HG03066 (cell line): ENCODE measurements around the gene ATP2A3.

ENCODE experiments used
- ATAC-seq: cut with Tn5 transposase; IDR thresholded peaks from one replicate; pipeline ENCODE4 v1.9.1; 2021; ENCODE audit warnings: low read depth; ENCODE audit not compliant: unreplicated experiment

Gene ATP2A3

DNA sequence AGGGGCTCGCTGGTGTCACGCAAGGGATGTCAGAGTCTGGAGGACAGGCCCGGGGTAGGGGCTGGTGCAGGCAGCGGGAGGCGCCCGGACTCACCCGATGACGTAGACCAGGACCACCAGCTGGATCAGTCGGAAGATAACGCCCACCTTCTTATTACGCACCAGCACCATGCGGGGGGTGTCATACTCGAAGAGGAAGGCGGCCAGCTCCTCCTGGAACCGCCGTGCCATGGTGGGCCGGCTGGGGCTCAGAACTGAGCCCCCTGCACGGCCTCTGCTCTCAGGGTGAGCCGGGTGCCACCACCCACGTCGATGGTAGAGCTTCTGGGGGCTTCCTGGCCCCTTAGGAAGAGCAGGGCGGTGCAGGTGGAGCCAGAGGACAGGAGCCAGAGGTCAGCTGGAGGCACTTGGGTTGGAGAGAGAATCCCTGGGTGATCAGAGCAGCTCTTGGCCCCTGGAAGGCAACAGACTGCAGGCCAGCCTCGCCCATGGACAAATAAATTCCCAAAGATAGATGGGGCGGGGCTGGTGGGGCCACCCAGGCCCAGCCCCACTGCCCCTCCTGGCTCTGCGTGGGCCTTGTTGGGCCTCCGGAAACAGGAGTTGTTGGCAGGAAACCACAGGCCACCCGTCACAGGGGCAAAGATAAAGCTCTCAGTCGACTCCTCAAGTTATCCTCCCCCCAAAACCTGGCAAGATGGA is 48.1 kb downstream of the ATP2A3 start, which contains the start of gene P2RX1:
TSS of gene P2RX1 (minus strand) at position 471 of the 702 bp plus-strand sequence. CDS start at position 231, 240 bp downstream.
- ATAC-seq, result no peak

DNA sequence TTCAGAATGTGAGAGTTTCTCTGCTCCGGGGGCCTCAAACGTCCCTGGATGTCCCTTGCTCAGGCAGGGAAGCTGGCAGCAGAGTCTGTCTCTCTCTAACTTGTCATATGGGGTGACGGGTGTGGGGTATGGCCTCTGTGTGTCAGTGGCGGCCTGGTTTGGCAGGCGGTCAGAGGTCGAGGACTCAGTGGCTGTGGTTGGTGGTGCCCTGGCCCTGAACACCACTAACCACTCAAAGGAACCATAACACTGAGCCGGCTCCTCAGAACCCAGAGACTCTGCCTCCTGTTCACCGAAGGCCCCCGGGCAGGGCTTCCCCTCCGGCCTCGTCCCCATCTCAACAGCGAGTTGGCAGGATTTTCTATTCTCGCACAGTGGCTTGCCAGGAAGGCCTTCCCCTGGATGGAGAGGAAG is 48.6 kb downstream of the ATP2A3 start:
- no peak for ATAC-seq

DNA sequence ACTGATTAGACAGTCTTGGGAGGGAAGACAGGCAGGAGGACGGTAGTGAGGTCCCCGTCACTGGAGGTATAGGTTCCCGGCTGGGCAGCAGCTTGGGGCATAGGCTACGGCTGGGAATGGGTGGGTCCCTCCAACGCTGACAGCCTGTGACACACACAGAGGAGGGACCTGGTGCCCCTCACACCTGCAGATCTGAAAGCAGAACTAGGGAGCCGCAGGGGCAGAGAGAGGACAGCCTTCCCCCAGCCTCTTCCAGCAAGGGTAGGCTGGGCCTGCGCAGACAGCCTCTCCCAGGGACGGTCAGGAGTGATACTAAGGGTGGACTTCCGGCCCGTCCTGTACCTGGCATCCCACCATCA is 49.9 kb downstream of the ATP2A3 start:
- ATAC-seq, result peak; percentile 44

DNA sequence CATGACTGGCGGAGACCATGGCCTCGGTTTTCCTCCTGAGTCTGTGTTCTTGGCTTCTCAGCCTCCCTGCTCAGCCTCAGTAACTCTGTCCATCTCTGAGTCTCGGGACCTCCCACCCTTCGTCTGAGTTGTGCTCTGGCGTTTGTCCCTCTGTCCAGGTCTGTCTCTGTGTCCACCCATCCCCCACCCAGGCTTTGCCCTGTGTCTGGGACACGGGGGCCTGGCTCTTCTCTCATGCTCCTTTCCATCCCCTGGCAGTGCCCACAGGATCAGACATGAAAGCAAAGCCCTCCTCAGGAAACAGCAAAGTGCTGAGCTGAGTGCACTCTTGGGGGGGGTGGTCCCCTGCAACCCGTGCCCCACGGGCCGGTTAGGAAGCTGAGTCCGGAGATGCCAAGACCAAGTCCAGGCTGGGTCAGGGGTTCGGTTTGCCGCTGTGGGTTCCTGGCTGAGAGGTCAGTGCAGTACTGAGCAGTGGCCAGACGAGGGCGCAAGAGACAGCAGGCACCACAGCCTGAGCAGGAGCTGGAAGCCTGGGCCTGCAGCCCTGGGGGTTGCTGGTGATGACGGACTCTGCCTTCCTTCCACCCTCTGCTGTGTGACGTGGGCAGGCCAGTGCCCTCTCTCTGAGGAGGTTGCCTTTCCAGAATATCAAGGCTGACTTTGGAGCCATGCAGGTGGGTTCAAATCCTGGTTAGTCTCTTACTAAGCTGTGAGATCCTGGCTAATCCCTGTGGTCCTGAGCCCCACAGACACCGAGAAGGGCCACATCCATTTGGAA is 50.5 kb downstream of the ATP2A3 start:
- peak; percentile 41 for ATAC-seq

DNA sequence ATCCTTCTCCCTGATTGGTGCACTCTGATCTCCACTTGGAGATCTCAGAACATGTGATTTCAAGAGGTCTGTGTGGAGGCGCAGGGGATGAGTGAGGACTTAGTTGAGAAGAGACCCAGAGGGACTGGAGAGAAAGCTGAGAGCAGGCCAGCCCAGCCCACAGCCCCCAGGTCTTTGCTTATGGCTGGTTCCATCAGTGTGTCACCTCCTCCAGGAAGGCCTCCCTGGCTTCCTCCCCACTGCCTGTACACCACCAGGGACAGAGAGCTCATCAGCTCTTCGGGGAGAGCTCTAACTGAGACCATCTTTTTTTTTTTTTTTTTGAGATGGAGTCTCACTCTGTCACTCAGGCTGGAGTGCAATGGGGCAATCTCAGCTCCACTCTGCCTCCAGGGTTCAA is 51.4 kb downstream of the ATP2A3 start:
- ATAC-seq, result no peak

DNA sequence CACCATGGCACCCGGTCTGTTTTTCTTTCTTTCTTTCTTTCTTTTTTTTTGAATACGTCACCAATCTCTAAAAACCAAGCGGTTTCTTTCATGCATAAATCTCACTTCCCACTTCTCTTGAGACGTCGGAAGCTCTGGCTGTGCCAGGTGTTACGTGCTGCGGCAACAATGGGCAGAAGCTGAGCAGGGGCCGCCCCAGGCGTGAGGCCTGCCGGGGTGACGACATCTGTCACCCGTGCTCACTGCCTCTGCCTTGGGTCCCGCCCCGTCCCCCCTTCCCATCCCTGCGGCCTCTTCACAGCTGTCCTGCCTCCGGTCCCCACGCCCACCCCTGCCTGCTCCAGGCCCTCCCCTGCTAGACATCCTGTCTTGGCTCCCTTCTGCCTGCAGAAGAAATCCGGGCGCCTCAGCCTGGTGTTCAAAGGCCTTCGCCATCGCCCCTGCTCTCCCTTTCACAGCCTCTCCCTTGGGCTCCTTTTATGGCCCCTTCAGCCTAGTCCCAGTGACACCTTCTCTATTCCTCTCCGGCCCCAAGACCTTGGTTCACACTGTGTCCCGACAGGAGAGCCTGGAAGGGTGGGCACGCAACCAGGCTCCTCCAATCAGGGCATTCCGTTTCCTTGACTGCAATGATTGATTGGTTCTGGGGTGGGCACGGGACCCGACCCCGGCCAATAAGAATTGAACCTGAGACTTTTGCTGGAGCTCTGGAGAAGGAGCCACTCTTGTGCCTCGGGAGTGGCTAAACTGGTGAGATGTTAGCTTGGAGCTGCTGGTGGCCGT is 52.8 kb downstream of the ATP2A3 start:
- ATAC-seq, result peak; percentile 68

DNA sequence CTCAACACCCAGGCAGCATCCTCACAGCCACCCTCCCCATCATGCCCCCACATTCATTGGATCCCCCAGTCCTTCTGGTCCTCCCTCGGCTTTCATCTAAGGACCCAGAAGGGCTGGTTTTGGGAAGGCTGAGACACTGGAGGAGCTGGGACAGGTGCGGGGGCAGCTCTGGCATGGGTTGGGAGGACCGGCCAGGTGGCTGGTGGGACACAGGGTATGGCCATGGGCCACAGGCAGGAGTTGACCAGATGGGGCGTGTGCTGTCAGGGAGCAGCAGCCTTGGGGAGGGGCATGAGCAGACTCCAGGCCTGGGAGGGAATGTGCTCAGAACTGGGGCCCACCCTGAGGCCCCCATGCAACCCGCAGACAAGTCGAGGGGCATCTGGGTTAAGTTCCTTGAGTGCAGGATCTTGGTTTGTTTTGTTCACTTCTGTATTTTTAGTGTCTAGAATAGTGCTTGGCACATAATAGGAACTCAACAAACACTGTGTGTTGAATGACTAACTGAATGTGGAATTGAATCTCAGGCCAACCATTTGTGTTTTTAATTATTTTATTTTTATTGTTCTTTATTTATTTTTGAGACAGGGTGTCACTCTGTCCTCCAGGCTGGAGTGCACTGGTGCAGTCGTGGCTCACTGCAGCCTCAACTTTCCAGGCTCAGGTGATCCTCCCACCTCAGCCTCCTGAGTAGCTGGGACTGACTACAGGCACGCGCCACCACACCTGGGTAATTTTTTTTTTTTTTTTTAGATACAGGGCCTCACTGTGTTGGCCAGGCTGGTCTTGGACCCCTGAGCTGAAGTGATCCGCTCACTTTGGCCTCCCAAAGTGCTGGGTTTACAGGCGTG is 53.6 kb downstream of the ATP2A3 start:
- no peak for ATAC-seq

DNA sequence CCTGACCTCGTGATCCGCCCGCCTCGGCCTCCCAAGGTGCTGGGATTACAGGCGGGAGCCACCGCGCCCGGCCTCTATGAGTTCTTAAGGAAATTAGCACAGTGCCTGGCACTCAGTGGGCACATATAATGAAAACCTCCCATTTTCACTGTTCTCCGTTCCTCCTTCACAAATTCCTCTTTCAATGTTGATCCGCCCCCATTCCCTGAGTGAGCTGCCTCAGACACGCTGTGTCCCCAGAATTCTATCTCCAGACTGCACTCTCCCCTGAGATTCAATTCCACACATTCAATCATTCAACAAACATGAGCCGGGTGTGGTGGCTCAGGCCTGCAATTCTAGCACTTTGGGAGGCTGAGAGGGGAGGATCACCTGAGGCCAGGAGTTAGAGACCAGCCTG is 55.0 kb downstream of the ATP2A3 start:
- ATAC-seq, result no peak

DNA sequence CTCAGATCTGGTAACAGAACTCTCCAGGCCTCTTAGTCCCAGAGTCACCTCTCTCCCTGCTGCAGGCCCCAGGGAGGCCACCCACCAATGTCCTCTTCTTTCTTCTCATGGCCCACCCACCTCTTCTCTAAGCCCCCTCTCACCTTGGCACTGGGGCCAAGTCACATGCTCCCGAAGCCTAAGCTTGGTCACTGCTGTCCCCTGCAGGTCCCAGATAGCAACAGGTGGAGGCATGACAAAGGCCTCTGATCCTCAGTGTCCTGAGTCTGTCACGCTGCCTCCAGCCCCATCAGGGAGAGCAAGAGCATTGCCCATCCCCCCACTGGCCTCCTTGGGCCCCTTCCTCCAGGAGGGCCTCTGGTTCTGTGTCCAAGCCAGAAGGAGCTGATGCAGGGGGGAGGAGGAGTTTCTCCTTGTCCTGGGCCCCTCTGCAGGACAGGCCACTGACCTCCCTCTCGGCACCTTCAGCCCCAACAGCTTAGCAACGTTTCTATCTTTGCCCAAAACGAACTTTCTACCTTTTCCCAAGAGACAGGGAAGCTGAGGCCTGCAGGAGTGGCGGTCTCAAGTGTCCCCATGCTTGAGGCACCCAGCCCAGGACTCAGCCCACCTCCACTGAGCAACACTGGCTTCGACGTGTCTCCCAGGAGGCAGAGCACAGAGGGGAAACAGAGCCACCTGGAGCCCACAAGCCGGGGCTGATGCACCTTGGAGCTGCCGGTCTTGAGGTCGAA is 56.6 kb downstream of the ATP2A3 start:
- no peak for ATAC-seq

DNA sequence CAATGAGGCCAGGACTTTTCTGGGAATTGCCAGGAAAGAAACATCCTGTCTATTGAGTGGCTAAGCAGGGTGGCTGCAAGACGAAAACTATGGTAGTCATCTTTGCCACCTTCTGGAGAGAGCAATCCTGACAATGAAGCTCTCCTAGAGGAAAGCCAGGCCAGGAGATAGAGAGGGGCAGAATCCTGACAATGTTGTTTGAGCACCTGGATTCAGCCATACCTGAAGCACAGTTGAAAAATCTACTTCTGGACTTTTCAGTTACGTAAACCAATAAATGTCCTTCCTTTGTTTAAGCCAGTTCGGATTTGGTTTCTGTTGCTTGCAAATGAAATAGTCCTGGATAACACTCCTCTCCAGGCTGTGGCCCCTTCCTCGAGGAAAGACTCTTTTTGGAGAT is 57.4 kb downstream of the ATP2A3 start:
- ATAC-seq, result no peak

DNA sequence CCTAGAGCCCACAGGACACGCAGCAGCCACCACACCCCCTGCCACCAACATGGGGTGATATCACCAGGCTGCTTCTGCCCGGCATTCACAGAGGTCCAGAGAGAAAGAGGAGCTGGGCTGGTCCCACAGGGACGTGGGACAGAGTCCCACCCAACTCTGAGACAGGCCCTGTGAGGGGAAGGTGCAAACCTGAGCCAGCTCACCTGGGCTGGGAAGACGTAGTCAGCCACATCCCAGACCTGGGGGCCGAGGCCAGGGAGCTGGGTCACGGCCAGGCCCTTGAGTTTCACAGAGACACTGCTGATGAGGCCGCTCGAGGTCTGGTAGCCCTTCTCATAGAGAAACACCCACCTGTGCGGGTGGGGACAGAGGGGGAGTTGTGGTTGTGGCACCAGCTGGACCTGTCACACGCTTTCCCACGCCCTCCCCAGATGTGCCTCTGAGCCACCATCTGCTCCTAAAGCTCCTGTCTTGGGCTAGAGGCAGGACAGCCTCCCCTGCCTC is 59.2 kb downstream of the ATP2A3 start:
- ATAC-seq, result no peak

DNA sequence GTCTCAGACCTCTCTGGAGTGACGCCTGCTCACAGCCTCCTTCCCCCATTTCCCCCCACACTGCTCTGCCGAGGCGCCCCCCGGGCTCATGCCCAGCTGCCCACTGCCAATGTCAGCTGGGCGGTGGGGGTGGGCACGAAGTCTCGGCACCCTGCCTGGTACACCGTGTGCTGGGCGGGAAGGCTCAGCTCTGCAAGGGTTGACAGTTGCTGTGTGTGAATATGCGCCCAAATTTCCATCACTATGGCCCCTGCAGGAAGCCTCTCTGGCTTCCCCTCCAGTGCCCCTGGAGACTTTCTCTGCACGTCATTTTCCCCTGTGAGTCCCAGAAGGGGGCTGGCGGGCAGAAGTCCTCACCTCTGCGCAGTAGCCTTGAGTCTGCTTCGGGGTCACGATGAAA is 59.7 kb downstream of the ATP2A3 start:
- ATAC-seq, result no peak

DNA sequence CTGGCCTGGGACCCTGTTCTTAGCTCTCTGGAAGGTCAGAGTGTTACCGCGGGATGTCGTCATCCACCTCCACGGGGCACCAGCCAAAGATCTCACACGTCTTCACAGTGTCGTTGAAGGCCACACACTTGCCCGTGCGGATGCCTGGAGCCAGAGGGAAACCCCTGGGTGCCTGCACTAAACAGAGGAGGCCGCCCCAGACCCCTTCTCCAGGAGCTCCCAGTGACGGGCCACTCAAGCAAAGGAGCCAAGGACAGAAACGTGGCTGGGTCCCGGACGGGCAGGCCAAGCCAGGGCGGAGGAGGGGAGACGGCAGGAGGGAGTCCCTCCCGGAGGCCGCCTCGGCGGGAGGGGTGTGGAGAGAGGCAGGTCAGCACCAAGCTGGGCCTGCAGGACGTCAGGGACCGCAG is 60.4 kb downstream of the ATP2A3 start:
- ATAC-seq, result no peak

DNA sequence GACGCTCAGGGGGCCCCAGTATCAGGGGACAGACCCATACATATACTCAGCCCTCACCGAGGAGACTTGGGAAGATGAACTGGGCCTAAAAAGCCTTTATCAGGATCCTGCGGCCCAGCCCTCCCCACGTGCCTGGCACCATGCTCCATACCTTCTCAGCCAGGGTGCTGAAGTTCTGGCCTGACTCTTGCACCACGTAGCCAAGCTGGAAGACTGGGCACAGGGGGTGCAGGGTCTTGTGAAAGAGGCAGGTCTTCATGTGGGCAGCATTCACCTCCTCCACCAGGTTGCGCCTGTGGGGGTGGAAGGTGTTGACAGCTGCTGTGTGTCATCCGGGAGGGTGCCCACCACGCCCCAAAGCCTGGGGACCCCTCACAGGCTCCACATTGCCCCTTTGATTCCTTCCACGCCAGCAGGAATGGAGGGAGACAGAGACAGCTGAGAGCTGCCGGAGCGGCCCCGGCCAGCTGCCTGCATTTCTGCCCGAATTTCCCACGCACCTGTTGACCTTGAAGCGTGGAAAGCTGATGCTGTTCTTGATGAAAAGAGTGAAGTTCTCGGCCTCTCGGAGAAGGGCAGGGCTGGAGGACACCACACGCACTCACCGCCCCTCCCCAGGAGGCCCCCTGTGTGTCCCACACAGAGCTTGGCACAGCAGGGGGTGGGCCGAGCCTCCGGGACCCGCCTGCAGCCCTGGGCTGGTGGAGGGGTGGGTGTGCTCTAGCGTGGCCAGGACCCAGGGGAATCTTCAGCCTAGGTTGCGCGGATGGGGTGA is 61.0 kb downstream of the ATP2A3 start:
- ATAC-seq, result no peak

DNA sequence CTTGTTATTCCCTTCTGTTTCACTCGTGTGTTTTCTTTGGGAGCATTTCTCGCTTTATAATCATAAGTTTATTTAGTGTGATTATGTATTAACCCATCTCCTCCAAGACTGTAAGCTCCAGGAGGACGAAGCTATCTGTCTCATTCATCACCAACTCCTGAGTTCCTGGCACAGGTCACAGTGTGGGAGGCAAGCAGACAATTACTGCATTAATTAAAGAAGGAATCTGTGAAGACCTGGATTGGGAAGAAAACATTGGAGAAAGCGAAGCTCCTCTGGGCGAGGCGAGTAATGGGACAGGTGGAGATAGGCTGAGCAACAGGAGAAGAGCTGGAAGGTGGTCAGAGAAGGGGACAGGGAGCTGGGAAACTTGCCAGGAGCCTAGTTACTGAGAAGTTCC is 63.6 kb downstream of the ATP2A3 start:
- no peak for ATAC-seq

DNA sequence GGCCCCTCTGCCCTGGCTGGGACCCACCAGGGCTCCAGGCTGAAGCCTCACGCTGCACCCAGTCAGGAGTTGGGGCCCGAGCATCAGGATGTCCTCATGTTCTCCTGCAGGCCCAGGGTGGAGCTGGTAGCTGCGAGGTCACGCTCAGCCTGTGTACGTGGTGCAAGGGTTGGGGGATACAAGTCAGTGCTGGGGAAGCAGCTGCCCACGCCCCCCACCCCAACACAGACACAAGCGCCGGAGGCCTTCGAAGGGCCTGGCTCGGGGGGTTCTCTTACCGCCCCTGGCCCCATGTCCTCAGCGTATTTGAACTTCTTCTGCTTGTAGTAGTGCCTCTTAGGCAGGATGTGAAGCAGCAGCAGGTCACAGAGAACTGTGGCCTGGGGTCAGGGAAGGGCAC is 66.5 kb downstream of the ATP2A3 start:
- ATAC-seq, result no peak

DNA sequence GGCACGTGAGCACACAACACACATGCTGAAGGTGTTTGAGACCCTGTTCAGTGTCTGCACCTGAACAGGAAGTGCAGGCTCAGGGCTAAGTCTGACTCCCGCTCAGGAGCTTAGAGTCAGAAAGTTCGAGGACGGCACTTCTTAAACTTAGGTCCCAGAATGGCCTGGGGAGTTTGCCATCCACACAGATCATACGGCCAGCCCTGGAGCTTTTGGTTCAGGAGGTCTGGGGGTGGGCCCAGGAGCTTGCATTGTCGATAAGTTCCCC is 67.3 kb downstream of the ATP2A3 start:
- no peak for ATAC-seq

DNA sequence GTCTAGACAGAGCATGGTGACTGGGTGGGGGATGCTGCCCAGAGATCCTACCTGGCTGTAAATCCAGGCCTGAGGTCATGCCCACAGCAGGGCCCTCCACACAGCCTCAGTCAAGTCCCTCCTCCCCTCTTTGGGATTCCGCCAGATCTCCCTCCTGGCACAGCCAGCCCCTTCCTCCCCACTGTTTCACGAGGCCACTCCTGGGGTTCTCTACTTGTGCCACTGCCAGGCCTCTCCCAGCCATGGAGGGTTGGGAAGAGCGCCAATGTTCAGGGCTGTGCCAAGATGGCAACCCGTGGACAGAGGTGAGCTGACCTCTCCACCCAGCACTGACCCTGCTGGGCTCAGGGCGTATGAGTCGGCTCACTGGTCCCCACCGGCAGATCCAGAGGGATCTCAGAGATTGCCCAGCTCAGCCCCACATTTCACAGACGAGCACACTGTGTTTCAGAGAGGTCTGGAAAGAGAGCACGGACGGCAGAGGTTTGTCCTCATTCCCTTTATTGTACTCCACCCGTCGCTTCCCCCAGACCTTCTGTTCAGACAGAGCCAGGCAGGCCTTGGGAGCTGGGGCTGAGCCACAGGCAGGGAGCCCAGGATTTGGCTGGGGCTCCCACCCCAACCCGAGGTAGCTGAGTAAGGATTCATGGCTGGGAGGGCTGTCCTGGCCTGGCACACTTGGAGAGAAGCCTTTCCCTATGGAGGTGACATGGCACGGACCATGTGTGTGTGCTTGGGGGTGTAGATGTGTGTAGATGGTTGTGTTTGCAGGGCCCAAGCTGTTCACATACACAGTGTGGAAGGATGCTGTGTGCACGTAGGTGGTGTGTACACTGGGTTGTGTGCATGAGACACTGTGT is 67.9 kb downstream of the ATP2A3 start:
- no peak for ATAC-seq
